Panc1 (cell line): ENCODE data around the gene YWHAQ. TPM values are rescaled to one million over a fixed set of nuclear protein-coding genes. Genes with fewer than 3 reads are reported as not detected.
"Not testable (repeated sequence)": the region's sequence is repeated elsewhere in the genome, so short reads cannot be mapped to it uniquely, and the experiment has no call there.

ENCODE experiments used
- ATAC-seq: fragments of 200-7000 bp; cut with Tn5 transposase; 2 replicates; pipeline ENCODE4 v1.9.1; 2020; ENCODE audit warnings: mild to moderate bottlenecking, moderate library complexity
- BruUV-seq: library from RNA; stranded (reverse); fragments of 400-500 nt; replicated peaks from 2 replicates; lab custom pipeline; 2021; lab: Mats Ljungman, UMichigan
- CTCF ChIA-PET: fragments of 300-600 bp; sonication (Branson Sonifier 250); formaldehyde crosslinking; loops from one replicate; lab custom pipeline; 2022; ENCODE audit warnings: antibody characterized with exemption; lab: Charles Lee
- POLR2A ChIA-PET: fragments of 300-600 bp; sonication (Branson Sonifier 250); formaldehyde crosslinking; loops from one replicate; lab custom pipeline; 2022; ENCODE audit warnings: antibody characterized with exemption; lab: Charles Lee
- DNase-seq: peaks from one replicate; pipeline ENCODE4 v3.0.0-alpha.2; 2010; ENCODE audit warnings: low read depth, low spot score
- H3K27ac ChIP-seq: 2 replicates; pipeline ENCODE4 v1.5.1; 2011; ENCODE audit warnings: mild to moderate bottlenecking, low read length, inconsistent platforms
- H3K27me3 ChIP-seq: fragments of 200-500 bp; sonication (Bioruptor generic); 2 replicates; pipeline ENCODE4 v1.6.0; 2014; ENCODE audit warnings: low read length, inconsistent platforms; ENCODE audit not compliant: control insufficient read depth, insufficient read depth
- H3K36me3 ChIP-seq: fragments of 200-500 bp; sonication (Bioruptor generic); 2 replicates; pipeline ENCODE4 v1.5.1; 2014; ENCODE audit warnings: inconsistent platforms, mild to moderate bottlenecking, low read length, moderate library complexity; ENCODE audit not compliant: control insufficient read depth, insufficient read depth
- H3K4me1 ChIP-seq: 2 replicates; pipeline ENCODE4 v1.5.1; 2011; ENCODE audit warnings: inconsistent platforms, mild to moderate bottlenecking, low read length, moderate library complexity; ENCODE audit not compliant: control insufficient read depth, insufficient read depth
- H3K4me3 ChIP-seq, 2 experiments: 2 replicates each; pipeline ENCODE4 v1.5.1; 2011 to 2012; ENCODE audit warnings: low read depth in 2 of 2, low read length in 2 of 2, mild to moderate bottlenecking in 2 of 2, inconsistent platforms in 1 of 2, moderate library complexity in 1 of 2
- H3K9me3 ChIP-seq: fragments of 200-500 bp; sonication (Bioruptor generic); 2 replicates; pipeline ENCODE4 v1.5.1; 2014; ENCODE audit warnings: low read depth, mild to moderate bottlenecking, inconsistent platforms, low read length, moderate library complexity; ENCODE audit not compliant: control insufficient read depth, insufficient read depth
- CTCF ChIP-seq: fragments of 450-650 bp; IDR thresholded peaks from 2 replicates; pipeline ENCODE4 v1.5.1; 2017; ENCODE audit warnings: mild to moderate bottlenecking
- POLR2AphosphoS5 ChIP-seq: IDR thresholded peaks from 2 replicates; pipeline ENCODE4 v1.6.1; 2012; ENCODE audit warnings: mild to moderate bottlenecking, low read depth, low read length, moderate library complexity
- REST ChIP-seq, 2 experiments: IDR thresholded peaks; 2 replicates each; pipeline ENCODE4 v1.6.1; 2011 to 2012; ENCODE audit warnings: low read depth in 2 of 2, control low read depth in 1 of 2, low read length in 1 of 2, mild to moderate bottlenecking in 1 of 2, moderate library complexity in 1 of 2; ENCODE audit not compliant: insufficient read depth in 1 of 2
- SIN3A ChIP-seq: IDR thresholded peaks from 2 replicates; pipeline ENCODE4 v1.6.1; 2012; ENCODE audit warnings: low read depth, mild to moderate bottlenecking, low read length, moderate library complexity, borderline replicate concordance; ENCODE audit not compliant: insufficient read depth
- TCF7L2 ChIP-seq: IDR thresholded peaks from 2 replicates; pipeline ENCODE4 v1.6.1; 2011; ENCODE audit warnings: mild to moderate bottlenecking, low read depth, low read length, inconsistent platforms
- in situ Hi-C: cut with HindIII; loops from 2 replicates; pipeline ENCODE4 v1.10.0; 2016; ENCODE audit warnings: low sequenced_read_pairs, low pct_unique_long_range_greater_than_20kb
- intact Hi-C: fragments of 100-400 bp; cut with micrococcal nuclease; formaldehyde crosslinking; loops from one replicate; pipeline ENCODE4 v1.10.0; 2022; ENCODE audit not compliant: unreplicated experiment
- total RNA-seq: library from RNA; stranded (reverse); gene quantifications from one replicate; pipeline ENCODE4 v1.2.1, GENCODE V29; 2021; ENCODE audit not compliant: unreplicated experiment

The YWHAQ gene
- total RNA-seq, 1 experiment from 2014 or later = 683 TPM

- Histone ChIP-seq H3K36me3 (no peaks in the 10 kb centered on the region; the same call in 1 of the 2 replicates), H3K9me3 (no peaks in the 10 kb centered on the region), H3K27ac (peak overlapping the region; percentile 19; the same call in 1 of the 2 replicates), H3K4me1 (peaks cover 74% of the 10 kb centered on the region), H3K27me3 (no peaks in the 10 kb centered on the region), H3K4me3 (no peak overlapping the region)
- BruUV-seq = no TSS peak
- ATAC-seq (peak; percentile 62), DNase-seq (no peak)
- POLR2A ChIA-PET = interaction anchor here (0.6 to 1.1 kb wide), 2 partner anchors 10 to 16 kb away, joined by 3 read pairs; no protein-coding TSS in a partner anchor
- no peak for TF ChIP-seq SIN3A
- no peak for TF ChIP-seq CTCF
- TF ChIP-seq POLR2AphosphoS5 = no peak; the same call in 1 of the 2 replicates
- TF ChIP-seq REST (IDR thresholded peaks at IDR 0.05; ENCODE audit: insufficient read depth in 1 of 2, low read depth in 2 of 2, low read length in 1 of 2) = no peak
- TF ChIP-seq TCF7L2 = no peak
- in situ Hi-C loops = no loop called here
- intact Hi-C loops = no loop called here
- CTCF ChIA-PET = interaction anchor here (0.6 kb wide), 1 partner anchor 177 kb away, joined by 5 read pairs; no protein-coding TSS in a partner anchor
Measured at GRCh38 chr2:9613291-9613690, 17.5 kb downstream of the YWHAQ start.

GRCh38 chr2:9611549-9611912 lies 19.3 kb downstream of the YWHAQ start:
- H3K36me3 ChIP-seq, H3K9me3 ChIP-seq, in situ Hi-C loops, H3K27me3 ChIP-seq, H3K4me3 ChIP-seq, H3K27ac ChIP-seq, POLR2A ChIA-PET, BruUV-seq, ATAC-seq, CTCF ChIA-PET, DNase-seq, intact Hi-C loops: not testable (repeated sequence)
- peaks cover 76% of the 10 kb centered on the region for H3K4me1 ChIP-seq

- peak; percentile 21; the same call in 1 of the 2 replicates for ATAC-seq
- Histone ChIP-seq H3K27ac (no peak overlapping the region), H3K4me1 (peaks cover 77% of the 10 kb centered on the region), H3K4me3 (no peak overlapping the region), H3K36me3 (no peaks in the 10 kb centered on the region; the same call in 1 of the 2 replicates), H3K9me3 (no peaks in the 10 kb centered on the region), H3K27me3 (no peaks in the 10 kb centered on the region)
- BruUV-seq = no TSS peak
- CTCF ChIA-PET = no interaction called here
- intact Hi-C loops = no loop called here
- TF ChIP-seq SIN3A (no peak), CTCF (no peak), POLR2AphosphoS5 (no peak), TCF7L2 (no peak), REST (IDR thresholded peaks at IDR 0.05; ENCODE audit: insufficient read depth in 1 of 2, low read depth in 2 of 2, low read length in 1 of 2) (no peak)
- in situ Hi-C loops = no loop called here
- DNase-seq = no peak
- POLR2A ChIA-PET = no interaction called here
Measured at GRCh38 chr2:9610781-9611548, 19.8 kb downstream of the YWHAQ start.
